ENCODE data around the gene CD40LG. TPM values are rescaled to one million over a fixed set of nuclear protein-coding genes. Genes with fewer than 3 reads are reported as not detected.

The CD40LG gene
- total RNA-seq, 4 donors from 2014 or later = 0.20 to 1.3 TPM; not detected in 2

DNA sequence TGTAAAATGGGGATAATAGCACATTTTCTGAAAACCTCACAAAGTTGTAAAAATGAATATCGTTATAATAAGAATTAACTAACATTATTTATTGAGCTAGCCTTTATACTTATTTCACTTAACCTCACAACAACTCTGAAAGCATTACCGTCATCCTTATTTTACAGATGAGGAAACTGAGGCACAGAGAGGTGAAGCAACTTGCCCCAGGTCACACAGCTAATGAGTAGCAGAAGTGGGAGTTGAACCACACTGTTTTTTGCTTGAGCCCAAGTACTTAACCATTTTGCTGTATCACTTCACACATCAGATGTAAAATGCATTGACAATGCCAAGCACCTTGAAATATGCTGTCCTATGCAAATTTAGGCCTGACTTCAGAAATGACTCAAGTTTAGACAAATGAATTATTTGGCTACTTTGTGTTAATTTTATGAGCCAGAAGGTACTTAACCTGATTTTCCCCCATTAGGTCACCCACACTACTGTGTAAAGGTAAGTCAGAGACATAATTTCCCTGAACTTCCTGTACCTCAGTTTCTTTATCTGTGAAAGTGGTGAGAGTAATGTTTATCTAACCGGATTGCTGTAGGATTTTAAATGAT, 23.1 kb downstream of the CD40LG start:
- no peak for DNase-seq (ENCODE audit: low spot score in 2 of 2)
- H3K4me1 ChIP-seq = no peaks in the 10 kb centered on the region
- peaks cover 0 to 16% of the 10 kb centered on the region in 2 donors for H3K27me3 ChIP-seq
- TF ChIP-seq, protein P1, sequence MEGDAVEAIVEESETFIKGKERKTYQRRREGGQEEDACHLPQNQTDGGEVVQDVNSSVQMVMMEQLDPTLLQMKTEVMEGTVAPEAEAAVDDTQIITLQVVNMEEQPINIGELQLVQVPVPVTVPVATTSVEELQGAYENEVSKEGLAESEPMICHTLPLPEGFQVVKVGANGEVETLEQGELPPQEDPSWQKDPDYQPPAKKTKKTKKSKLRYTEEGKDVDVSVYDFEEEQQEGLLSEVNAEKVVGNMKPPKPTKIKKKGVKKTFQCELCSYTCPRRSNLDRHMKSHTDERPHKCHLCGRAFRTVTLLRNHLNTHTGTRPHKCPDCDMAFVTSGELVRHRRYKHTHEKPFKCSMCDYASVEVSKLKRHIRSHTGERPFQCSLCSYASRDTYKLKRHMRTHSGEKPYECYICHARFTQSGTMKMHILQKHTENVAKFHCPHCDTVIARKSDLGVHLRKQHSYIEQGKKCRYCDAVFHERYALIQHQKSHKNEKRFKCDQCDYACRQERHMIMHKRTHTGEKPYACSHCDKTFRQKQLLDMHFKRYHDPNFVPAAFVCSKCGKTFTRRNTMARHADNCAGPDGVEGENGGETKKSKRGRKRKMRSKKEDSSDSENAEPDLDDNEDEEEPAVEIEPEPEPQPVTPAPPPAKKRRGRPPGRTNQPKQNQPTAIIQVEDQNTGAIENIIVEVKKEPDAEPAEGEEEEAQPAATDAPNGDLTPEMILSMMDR (IDR thresholded peaks at IDR 0.05) = no peak
- TF ChIP-seq EP300 (IDR thresholded peaks at IDR 0.05) = no peak
- TF ChIP-seq POLR2A (IDR thresholded peaks at IDR 0.05) = no peak
- H3K9me3 ChIP-seq = no peaks in the 10 kb centered on the region
- no peak overlapping the region for H3K27ac ChIP-seq
- H3K36me3 ChIP-seq = peaks cover 0 to 63% (median 0%) of the 10 kb centered on the region in 3 donors
- no peak overlapping the region for H3K4me3 ChIP-seq
- WGBS, 2 donors = 90 to 99% methylated on average over 3 of the region's 3 CpGs

DNA sequence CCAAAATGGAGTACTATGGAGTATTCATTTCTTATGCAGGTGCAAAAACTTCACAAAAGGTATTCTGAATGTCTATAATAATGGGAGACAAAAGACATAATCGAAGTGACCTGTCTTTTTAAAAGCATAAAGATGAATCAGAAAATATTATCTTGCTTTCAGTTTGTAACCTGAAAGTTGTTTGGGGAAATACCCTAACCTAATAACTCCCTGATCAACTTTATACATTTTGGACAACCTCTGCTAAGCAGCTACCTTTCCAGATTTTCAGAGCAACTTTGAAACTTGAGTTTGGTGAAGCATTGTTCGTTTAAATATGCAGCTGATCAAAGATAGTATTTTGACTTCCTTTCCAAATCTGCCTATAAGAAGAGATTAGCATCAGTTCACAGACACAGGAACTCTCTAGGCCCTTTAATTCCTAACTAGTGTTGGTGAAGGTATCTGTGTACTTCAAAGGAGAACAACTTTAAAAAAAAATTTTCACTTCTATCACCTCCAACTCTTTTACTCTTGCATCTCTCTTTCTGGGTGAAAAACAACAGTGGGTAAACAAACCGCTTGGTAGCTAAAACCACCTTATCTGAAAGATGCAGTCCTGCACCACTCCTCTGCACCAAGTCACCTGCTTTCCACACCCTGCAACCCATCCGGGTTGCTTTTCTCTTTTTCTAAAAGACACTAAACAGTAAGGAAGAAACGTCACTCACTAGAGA, 26.5 kb downstream of the CD40LG start:
- H3K36me3 ChIP-seq = peaks cover 0 to 30% (median 0%) of the 10 kb centered on the region in 3 donors
- H3K9me3 ChIP-seq = no peaks in the 10 kb centered on the region
- TF ChIP-seq EP300 (IDR thresholded peaks at IDR 0.05) (no peak), POLR2A (IDR thresholded peaks at IDR 0.05) (no peak)
- TF ChIP-seq, protein P1 (IDR thresholded peaks at IDR 0.05) = no peak
- H3K4me3 ChIP-seq = no peak overlapping the region
- H3K27me3 ChIP-seq = peaks cover 0 to 12% of the 10 kb centered on the region in 2 donors
- H3K27ac ChIP-seq = no peak overlapping the region
- DNase-seq (ENCODE audit: low spot score in 2 of 2) = no peak
- H3K4me1 ChIP-seq = no peaks in the 10 kb centered on the region
- WGBS, 2 donors = 69 to 83% methylated on average over 5 of the region's 5 CpGs

DNA sequence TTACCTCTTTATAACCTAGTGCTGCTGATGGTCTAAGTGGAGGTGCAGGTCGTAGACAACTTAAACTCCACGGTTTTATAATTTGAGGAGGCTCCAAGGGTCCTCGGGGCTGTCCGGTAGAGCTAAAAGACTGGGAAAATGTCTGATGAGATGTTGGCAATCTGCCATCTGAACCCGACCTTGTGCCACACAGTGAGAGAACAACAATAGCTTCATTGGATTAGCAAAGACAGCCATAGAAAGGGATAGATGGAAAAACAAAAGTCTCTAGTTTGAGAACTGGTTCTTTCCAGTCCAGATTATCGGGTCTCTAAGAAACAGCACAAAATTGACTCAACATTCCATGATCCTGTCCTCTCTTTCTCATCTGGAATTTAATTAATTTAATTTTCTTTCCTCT, 31.6 kb downstream of the CD40LG start:
- H3K27ac ChIP-seq = no peak overlapping the region
- WGBS, 2 donors = 39 to 40% methylated on average over 6 of the region's 6 CpGs
- H3K4me3 ChIP-seq = no peak overlapping the region
- H3K9me3 ChIP-seq = no peaks in the 10 kb centered on the region
- peaks cover 0 to 11% of the 10 kb centered on the region in 2 donors for H3K27me3 ChIP-seq
- no peaks in the 10 kb centered on the region for H3K4me1 ChIP-seq
- DNase-seq (ENCODE audit: low spot score in 2 of 2) = no peak
- no peaks in the 10 kb centered on the region for H3K36me3 ChIP-seq
- TF ChIP-seq POLR2A (IDR thresholded peaks at IDR 0.05) = no peak
- TF ChIP-seq EP300 (IDR thresholded peaks at IDR 0.05) = no peak
- TF ChIP-seq, protein P1 (IDR thresholded peaks at IDR 0.05) = no peak

DNA sequence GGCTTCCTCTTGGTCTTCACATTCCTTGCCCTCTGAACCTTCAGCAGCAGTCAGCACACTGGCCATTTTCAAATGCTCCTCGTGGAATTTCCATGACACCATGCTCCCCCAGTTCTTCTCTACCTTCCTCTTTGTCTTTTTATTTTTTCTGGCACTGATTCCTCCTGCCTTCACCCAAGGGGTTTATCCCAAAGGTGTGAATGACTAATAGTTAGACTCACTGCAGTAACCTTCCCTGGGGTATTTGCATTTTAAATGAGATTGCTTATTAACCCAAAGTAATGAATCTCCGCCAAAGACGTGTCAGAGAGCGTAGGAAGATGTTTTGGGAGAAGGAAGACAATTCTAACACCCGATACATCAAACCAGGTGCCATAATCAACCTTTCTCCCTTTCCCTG, 36.2 kb downstream of the CD40LG start:
- TF ChIP-seq EP300 (IDR thresholded peaks at IDR 0.05) (no peak), POLR2A (IDR thresholded peaks at IDR 0.05) (no peak)
- TF ChIP-seq, protein P1 (IDR thresholded peaks at IDR 0.05) = no peak
- 68 to 84% methylated on average over 5 of the region's 5 CpGs for WGBS, 2 donors
- H3K36me3 ChIP-seq = peaks cover 0 to 5% (median 0%) of the 10 kb centered on the region in 3 donors
- H3K4me3 ChIP-seq = no peak overlapping the region
- H3K27me3 ChIP-seq = peaks cover 0 to 21% of the 10 kb centered on the region in 2 donors
- H3K4me1 ChIP-seq = no peaks in the 10 kb centered on the region
- DNase-seq (ENCODE audit: low spot score in 2 of 2) = no peak
- H3K9me3 ChIP-seq = no peaks in the 10 kb centered on the region
- no peak overlapping the region for H3K27ac ChIP-seq

DNA sequence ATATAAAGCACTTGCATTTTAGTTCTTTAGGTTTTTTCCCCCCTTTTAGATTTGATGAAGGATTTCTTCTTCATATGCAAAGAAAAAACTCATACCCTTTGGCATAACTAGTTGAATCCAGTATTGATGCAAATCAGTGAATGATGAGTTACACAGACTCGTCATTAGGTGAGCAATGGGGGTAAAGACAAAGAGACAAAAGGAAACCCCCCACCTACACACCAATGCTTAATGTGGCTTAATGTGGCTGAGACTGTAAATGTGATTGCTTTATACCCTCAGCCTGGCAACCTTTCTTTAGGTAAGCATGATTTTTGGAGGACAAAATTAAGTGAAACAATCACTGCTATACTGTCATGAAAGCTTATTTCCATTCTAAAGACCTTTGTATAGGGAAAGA, 39.5 kb downstream of the CD40LG start:
- WGBS, 2 donors = 73 to 80% methylated on average over 1 of the region's 1 CpG
- Histone ChIP-seq H3K36me3 (peaks cover 0 to 13% (median 0%) of the 10 kb centered on the region in 3 donors), H3K9me3 (no peaks in the 10 kb centered on the region), H3K4me1 (no peaks in the 10 kb centered on the region), H3K27me3 (peaks cover 0 to 21% of the 10 kb centered on the region in 2 donors), H3K4me3 (no peak overlapping the region), H3K27ac (no peak overlapping the region)
- DNase-seq (ENCODE audit: low spot score in 2 of 2) = no peak
- no peak for TF ChIP-seq EP300 (IDR thresholded peaks at IDR 0.05)
- TF ChIP-seq POLR2A (IDR thresholded peaks at IDR 0.05) = no peak
- TF ChIP-seq, protein P1 (IDR thresholded peaks at IDR 0.05) = no peak

Measured in tibial nerve (tissue), 4 donors.